ENCODE data around the gene CNTN4.

Gene CNTN4

DNA sequence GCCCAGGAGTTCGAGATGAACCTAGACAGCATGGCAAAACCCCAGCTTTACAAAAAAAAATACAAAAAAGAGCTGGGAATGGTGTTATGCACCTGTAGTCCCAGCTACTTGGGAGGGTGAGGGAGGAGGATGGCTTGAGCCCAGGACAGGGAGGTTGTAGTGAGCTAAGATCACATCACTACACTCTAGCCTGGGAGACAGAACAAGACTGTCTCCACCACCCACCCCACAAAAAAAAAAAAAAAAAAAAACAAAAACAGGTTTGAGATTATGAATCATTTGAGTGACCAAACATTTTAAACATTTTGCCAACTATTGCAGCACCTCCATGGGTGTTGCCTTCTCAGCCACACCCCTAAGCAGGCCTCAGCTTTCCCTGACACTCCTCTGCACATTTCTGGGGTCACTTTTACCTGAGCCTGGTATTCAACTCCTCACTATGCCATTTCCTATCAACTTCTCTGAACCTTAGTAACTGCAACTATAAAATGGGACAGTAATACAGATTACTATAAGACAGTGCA is 969.8 kb downstream of the CNTN4 start:
- intact Hi-C loops (cut with DNase I) = no loop called here
- DNase-seq = no peak

- intact Hi-C loops (cut with DNase I) = no loop called here
- no peak for DNase-seq
These were observed 971.1 kb downstream of the CNTN4 start for GRCh38 chr3:3069723-3070122.

DNA sequence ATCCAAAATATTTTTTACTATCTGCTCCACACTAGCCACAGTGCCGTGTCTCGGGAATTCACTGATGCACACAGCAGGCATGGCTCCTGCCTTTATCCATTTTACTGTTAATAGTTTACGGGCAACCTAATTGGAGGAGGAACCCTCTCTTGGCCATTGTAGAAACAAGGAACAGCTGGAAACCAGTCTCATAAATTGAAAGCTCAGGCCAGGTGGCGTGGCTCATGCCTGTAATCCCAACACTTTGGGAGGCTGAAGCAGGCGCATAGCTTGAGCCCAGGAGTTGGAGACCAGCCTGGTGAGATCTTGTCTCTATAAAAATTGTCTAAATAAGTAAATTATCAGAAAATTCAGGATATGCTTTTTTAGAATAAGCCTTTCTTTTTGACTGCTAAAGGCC is 972.5 kb downstream of the CNTN4 start:
- no peak for DNase-seq

GRCh38 chr3:3074551-3075257 is 976.0 kb downstream of the CNTN4 start:
- intact Hi-C loops (cut with DNase I) = no loop called here
- no peak for DNase-seq

More for the DNA sequence above, 972.5 kb downstream of the CNTN4 start:
- intact Hi-C loops (cut with DNase I) = no loop called here

DNA sequence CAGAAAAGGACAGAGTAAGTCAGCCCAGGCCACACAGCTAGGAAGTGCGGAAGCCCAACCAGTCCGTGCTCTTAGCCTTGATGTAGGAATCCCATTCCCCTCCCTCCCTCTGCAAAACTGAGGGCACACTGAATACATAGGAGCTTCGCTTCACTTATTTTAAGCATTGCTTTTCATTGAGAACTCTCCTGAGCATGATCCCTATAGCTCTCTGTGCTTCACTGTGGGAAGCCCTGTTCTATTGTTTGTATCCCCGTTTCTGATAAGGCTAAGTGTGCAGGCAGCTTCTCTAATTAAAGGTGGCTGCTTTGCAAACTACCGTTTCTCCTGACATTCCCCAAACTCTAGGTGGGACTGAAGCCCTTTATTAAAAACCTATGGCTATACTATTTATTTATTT is 981.6 kb downstream of the CNTN4 start:
- intact Hi-C loops (cut with DNase I) = no loop called here

GRCh38 chr3:3081381-3082233 is 982.9 kb downstream of the CNTN4 start:
- no peak for DNase-seq
- intact Hi-C loops (cut with DNase I) = no loop called here

More for the DNA sequence above, 981.6 kb downstream of the CNTN4 start:
- DNase-seq = no peak

DNA sequence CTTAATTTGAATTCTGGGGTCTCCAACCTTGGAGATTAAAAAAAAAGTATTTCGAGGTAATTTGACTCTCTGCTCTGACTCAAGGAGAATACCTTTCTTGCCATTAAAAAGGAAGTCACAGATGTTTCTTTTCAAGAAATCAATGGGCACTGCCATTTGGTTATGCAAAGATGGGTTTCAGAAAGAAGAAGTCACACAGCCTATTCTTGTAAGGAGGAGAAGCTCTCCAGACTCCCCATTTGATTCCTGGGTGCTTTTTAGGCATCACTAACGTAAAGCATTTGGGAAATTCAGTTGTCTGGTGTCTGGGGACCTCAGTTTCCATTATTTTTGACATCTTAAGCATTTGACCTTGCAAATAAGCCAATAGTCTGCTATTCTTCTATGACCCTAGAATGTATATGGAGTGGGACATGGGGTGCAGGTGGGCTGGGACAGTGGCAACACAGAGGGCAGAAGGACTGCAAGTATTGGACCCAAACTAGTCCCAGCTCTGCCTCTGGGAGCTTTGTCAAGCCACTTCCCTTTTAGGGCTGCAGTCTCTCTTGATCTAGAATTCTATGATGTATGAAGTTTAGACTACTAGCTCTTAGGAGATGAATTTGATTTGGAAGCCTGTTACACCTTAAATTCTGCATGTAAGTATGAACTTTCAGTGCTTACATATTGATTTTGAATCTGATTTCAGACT is 983.7 kb downstream of the CNTN4 start:
- intact Hi-C loops (cut with DNase I) = no loop called here
- no peak for DNase-seq

DNA sequence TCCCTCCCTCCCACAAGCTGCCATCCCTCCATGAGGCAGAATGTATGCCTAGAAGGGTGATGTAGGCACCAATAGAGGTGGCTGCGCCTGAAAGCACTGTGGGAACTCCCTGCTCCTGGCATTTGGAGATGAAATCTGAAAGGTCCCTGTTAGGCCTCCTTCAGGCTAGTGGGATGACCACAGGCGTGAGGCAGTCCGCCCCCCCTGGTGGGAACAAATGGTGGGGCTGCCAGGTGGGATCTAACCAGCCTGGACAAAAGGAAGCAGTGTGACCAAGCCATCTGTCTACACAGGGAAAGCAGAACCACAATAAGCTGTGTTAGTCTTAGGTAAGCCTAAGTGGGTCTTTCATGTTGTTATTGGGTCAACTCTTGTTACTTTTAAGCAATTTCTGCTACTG is 986.2 kb downstream of the CNTN4 start:
- intact Hi-C loops (cut with DNase I) = no loop called here
- DNase-seq = no peak

DNA sequence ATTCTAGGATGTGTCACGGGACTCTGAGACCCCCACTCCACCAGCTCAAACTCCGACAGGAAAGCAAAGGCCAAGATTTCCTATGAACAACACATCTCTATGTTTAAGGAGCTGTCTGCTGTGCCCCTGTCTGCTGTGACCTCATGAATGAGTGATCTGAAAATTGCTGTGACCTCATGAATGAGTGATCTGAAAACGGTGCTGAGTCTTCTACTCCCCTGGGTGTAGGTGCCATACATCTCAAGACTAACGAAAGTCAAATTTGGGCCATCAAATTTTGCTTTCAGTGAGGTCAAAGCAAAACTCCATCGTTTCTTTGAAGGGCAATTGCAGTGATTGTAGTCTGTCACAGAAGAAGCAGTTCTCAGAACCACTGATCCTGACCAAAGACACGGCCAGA is 987.1 kb downstream of the CNTN4 start:
- DNase-seq = no peak
- intact Hi-C loops (cut with DNase I) = no loop called here

DNA sequence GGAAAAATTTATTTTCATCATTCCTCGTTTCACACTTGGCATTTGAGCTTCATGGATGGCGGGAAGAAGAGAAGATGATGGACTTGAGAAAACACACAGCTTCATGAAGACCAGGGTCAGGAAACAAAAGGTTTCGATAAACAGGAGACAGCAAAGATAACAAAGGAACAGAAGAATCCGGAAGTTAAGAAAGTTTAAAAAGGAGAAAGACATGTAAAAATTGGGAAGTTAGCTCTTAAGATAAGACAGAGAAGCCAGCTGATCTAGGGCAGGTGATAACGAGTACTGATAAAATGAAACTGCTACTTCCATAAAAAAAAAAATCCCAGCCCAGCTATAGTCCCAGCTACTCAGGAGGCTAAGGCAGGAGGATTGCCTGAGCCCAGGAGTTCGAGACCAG is 987.6 kb downstream of the CNTN4 start:
- DNase-seq = no peak
- intact Hi-C loops (cut with DNase I) = no loop called here

- no peak for DNase-seq
- intact Hi-C loops (cut with DNase I) = no loop called here
These were observed 988.6 kb downstream of the CNTN4 start for GRCh38 chr3:3087279-3087678.

DNA sequence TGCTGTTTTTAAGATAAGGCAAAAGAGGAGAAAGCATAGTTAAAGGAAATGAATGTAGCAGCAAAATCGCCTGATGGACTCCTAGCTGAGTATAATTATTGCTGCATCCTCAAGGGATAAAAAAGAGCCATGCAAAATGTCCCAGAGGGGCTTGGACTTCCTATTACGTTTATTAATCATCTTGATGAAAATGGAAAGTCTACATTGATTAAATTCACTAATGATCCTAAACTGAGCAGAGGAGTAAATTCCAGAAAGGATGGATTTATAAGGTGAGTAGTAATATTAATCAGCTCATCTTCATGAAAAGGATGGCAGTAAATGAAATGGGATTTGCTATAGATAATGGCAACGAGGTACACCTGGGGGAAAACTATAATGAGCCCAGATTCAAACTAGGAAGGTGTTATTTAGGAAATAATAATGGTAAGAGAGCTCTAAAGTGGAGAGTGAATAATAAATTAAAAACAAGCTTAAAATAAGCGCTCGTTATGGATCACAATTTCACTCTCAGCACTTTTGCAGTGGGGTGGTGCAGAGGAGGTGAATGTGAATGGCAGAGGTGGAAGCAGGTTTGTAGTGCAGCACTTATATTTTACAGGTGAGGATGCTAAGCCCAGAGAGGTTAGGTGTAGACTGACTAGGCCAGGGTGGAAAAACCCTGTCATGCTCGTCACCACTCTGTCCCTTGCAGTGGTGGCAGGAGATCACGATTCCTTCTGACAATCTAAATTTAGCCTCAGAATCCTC is 989.2 kb downstream of the CNTN4 start:
- intact Hi-C loops (cut with DNase I) = no loop called here
- no peak for DNase-seq

DNA sequence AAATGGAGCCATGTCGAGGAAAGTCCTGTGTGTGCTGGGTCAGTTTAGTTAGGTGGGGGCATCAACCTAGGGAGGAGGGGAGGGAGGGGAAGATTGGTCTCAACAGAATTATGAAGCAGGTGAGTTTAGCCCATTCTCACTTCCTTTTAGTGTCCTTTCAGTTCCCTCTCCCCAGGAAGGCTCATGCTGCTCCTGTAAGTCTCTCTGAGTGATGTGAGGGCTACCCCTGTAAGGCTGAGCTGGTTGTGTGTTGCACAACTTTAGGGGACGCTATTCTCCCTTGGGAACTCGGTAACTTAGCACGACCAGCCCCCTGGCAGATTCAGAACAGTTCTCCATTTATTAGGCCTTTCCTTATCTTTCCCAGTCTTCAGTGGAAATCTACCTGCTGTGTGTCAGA is 990.4 kb downstream of the CNTN4 start:
- intact Hi-C loops (cut with DNase I) = no loop called here
- DNase-seq = no peak

- DNase-seq = no peak
- intact Hi-C loops (cut with DNase I) = no loop called here
These were observed 999.3 kb downstream of the CNTN4 start for GRCh38 chr3:3097958-3098357.

- DNase-seq = no peak
- intact Hi-C loops (cut with DNase I) = no loop called here
These were observed 1003.2 kb downstream of the CNTN4 start for GRCh38 chr3:3101660-3102458.

- no peak for DNase-seq
- intact Hi-C loops (cut with DNase I) = no loop called here
These were observed 1004.1 kb downstream of the CNTN4 start for GRCh38 chr3:3102751-3103150.

- DNase-seq = no peak
- intact Hi-C loops (cut with DNase I) = no loop called here
These were observed 1006.6 kb downstream of the CNTN4 start for GRCh38 chr3:3105246-3105645.

- DNase-seq = no peak
- intact Hi-C loops (cut with DNase I) = no loop called here
These were observed 1007.1 kb downstream of the CNTN4 start for GRCh38 chr3:3105815-3106214.

- DNase-seq = no peak
- intact Hi-C loops (cut with DNase I) = no loop called here
These were observed 1008.5 kb downstream of the CNTN4 start for GRCh38 chr3:3107181-3107580.

Data from posterior cingulate gyrus (tissue), 11 donors.